T follicular helper cell (primary cell): ENCODE measurements around the gene HOXA6.

Experiments used
- DNase-seq: peaks from one replicate; pipeline ENCODE4 v3.0.0-alpha.2; 2020; ENCODE audit warnings: low read depth

HOXA6 gene

GRCh38 chr7:27185013-27185853 lies 37.7 kb upstream of the HOXA6 start, which contains the start of gene HOXA11:
HOXA11 (minus strand) TSS chr7:27185232; CDS start chr7:27185144, 88 bp downstream.
- DNase-seq, result no peak

GRCh38 chr7:27184337-27185012 lies 36.9 kb upstream of the HOXA6 start:
- no peak for DNase-seq

GRCh38 chr7:27183682-27184336 lies 36.2 kb upstream of the HOXA6 start:
- no peak for DNase-seq

- DNase-seq, result no peak
Observed at GRCh38 chr7:27182861-27183681, 35.5 kb upstream of the HOXA6 start.

- DNase-seq, result no peak
Observed at GRCh38 chr7:27182285-27182841, 34.8 kb upstream of the HOXA6 start.

- DNase-seq, result no peak
Observed at GRCh38 chr7:27181795-27182275, 34.3 kb upstream of the HOXA6 start.

GRCh38 chr7:27180431-27181420 lies 33.2 kb upstream of the HOXA6 start:
- DNase-seq, result no peak

GRCh38 chr7:27179503-27180430 lies 32.2 kb upstream of the HOXA6 start:
- DNase-seq, result no peak

- no peak for DNase-seq
Observed at GRCh38 chr7:27179030-27179429, 31.5 kb upstream of the HOXA6 start.

- DNase-seq, result no peak
Observed at GRCh38 chr7:27178366-27178765, 30.8 kb upstream of the HOXA6 start.

GRCh38 chr7:27177795-27178320 lies 30.3 kb upstream of the HOXA6 start:
- DNase-seq, result no peak

GRCh38 chr7:27176962-27177794 lies 29.6 kb upstream of the HOXA6 start:
- DNase-seq, result no peak

- no peak for DNase-seq
Observed at GRCh38 chr7:27176524-27176845, 28.9 kb upstream of the HOXA6 start.

GRCh38 chr7:27175626-27176523 lies 28.3 kb upstream of the HOXA6 start:
- no peak for DNase-seq

GRCh38 chr7:27174874-27175625 lies 27.5 kb upstream of the HOXA6 start:
- DNase-seq, result no peak
